Measurements from ENCODE around the gene THRA.

THRA gene

DNA sequence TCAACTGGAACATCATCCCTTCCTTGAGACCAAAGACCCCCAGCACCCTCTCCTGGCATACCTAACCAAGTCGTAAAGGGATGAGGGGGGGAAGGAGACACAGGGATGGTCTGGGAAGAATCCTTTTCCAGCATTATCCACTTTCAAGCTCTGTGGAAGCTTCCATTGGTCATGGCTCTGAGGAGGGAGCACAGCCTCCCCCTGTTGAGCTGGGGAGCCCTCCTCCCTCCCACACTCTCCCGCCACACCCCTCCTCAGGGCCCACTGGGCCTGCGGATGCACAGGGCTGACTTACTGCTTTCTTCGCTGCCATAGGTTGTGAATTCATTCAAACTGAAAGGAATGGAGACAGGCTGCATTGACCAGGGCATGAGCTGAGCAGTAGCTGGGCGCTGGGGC, 35.2 kb upstream of the THRA start:
- no peak for DNase-seq

DNA sequence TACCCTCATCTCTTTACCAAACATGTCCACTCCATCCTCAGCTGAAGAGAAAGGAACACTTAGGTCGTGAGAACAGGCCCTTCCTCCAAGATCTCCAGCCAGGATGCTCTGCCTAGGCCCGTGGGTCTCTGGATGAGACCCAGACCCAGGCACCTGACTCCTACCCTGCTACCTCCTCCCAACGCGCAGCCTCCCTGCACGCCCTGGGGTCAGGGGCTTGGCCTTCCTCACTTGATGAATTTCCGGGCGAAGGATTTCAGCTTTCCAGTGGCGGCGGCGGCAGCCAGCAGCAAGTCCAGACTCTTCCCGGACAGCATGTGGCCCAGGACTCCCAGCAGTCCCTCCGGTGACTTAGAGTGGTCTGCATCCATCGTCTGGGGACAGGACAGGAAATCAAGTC, 34.2 kb upstream of the THRA start:
- no peak for DNase-seq

DNA sequence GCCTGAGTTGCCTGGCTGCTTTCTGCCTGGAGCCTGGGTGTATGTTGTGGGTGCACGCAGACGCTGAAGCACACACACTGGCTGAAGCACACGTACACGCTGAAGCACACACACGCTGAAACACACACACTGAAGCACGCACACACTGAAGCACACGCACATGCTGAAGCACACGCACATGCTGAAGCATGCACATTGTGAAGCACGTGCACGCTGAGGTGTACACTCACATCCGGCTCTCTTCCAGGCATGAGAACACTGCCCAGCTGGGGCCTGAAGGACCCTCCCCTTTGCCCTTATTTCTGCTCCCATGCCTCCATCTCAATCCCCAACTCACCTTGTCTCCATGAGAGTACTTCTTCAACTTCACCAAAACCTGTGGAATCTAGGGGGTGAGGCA, 31.1 kb upstream of the THRA start:
- no peak for DNase-seq

GRCh38 chr17:40032322-40033320, 30.1 kb upstream of the THRA start:
- no peak for DNase-seq

DNA sequence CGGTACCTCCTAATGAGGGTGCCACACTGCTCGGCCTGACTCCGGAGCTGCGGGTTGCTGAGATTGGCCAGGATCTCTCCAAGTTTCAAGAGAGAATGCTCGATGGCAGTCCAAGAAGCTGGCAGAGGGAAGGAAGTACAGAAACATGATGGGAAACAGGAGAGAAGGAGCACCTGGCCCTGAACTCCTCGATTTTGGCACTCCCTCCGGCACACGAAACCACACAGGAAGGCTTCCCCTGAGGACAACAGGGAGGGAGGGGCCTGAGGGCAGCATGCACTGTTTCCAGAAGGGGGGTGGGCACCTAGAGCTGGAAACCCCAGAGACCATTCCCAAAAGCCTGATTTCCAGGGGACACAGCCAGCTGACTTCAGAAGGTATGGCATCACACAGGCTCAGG, 29.4 kb upstream of the THRA start:
- DNase-seq: no peak

DNA sequence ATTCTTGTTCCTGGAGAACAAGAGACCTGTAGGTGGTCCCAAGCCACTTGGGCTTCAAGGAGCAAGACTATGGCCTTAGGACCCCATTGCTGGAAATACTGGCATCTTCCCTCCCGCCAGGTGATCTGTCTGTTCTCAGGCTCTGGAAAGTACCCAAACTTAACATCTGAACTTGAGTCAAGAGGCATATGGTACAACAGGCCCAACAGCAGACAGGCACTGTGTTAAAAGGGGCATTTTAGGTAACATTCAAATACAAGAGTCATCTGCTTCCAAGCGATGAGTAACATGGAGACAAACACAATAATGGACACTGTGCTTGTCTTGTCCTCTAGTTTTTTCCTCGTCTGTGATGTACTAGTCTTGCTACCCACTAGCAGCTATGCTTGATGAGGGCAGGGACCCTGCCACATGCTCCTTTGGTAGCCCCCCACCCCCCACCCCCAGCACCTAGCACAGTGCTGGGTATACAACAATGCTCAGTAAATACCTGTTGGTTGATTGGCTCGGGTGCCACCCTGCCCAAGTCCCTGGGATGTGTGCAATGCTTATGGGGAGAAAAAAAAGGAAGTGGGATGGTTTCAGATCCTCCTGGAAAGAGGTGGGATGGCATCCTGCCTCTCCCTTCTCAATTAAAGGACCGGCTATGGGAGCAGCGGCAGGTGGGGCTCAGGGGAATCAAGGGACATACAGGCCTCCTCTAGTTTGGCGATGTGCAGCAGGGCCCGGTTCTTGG, 28.2 kb upstream of the THRA start:
- no peak for DNase-seq

GRCh38 chr17:40035162-40035559, 27.6 kb upstream of the THRA start:
- DNase-seq: no peak

DNA sequence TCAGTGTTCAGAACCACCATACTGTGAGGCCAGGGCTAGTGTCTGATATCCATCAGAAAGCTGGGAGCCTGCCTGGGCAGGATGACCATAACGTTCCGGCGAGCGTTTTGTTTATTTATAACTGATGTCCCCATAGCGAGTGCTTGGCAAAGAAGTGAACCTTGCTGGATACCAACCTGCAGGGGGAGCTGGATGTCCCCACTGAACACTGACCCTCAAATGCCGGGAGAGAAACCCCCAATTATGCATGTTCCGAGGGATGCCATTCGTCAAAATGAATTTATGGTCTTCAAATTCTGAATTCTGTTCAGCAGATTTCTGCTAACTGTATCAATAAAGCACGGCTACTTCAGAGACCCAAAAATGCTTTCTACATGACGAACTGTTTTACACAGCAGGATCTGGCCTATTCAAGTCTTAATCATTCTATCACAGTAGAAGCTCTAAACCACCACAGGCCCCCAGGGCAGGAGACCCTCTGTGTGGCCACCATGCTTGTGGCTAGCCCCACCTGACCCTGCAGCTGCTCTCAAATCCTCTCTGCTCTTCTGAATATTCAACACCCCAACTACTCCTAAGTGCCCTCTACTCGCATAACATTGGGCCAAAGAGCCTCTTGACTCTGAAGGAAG, 23.8 kb upstream of the THRA start:
- no peak for DNase-seq

- DNase-seq: no peak
Measured at GRCh38 chr17:40041196-40041595, 21.6 kb upstream of the THRA start.

GRCh38 chr17:40056379-40057015, 6.3 kb upstream of the THRA start:
- DNase-seq: no peak

DNA sequence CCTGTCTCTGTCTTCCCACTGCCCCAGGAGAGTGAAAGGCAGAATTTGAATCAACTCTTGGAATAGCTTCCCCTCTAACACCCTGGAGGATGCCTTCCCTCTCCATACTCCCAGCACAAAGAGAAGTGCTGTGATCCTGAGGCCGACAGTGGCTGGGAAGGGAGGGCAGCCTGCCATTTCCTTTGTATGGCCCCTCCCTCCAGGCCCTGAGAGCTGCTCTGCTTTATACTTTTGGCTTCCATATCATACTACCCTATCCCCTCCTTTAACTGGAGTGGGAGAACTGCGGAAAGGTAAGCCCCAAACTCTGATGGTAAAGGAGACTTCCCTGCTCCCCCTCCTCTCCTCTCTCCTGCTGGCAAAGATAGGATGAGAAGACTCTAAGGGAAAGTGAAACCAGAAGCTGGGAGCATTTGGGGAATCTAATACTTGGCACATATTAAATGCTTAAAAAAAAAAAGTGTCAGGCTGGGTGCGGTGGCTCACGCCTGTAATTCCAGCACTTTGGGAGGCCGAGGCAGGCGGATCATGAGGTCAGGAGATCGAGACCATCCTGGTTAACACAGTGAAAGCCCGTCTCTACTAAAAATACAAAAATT, 4.5 kb upstream of the THRA start:
- DNase-seq: no peak

GRCh38 chr17:40058865-40059264, 3.9 kb upstream of the THRA start:
- DNase-seq: no peak

DNA sequence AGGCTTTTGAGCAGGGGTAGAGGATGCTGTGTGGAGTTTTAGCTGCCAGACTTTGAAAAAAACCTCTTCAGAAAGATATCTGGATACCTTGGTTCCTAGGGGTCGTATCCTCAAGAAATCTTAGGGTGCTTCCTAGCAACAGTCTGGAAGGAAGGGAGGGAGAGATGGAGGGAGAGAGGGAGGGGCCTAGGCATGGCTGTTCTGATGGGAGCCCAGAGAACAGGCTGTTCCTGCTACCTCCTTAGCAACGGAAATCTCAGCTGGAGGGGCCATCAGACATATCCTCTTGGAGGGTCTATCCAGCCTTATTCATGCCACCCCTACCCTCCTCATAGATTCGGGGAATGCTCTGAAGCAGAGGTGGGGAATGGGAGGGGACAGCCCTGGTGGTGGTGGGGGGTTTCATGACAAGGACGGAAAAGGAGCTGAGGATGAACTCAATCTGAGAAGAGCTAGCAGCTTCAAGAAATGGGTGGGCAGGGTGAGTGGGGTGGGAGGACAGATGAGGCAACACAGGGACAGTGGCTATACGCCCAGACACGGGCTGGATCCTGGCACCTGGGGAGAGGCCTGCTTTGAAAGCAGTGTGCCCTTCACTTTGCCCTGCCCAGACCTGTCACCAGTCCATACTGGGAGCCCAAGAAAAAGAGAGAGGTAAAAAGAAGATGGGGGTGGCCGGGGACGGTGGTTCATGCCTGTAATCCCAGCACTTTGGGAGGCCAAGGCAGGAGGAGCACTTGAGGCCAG, 2.9 kb upstream of the THRA start:
- no peak for DNase-seq

DNA sequence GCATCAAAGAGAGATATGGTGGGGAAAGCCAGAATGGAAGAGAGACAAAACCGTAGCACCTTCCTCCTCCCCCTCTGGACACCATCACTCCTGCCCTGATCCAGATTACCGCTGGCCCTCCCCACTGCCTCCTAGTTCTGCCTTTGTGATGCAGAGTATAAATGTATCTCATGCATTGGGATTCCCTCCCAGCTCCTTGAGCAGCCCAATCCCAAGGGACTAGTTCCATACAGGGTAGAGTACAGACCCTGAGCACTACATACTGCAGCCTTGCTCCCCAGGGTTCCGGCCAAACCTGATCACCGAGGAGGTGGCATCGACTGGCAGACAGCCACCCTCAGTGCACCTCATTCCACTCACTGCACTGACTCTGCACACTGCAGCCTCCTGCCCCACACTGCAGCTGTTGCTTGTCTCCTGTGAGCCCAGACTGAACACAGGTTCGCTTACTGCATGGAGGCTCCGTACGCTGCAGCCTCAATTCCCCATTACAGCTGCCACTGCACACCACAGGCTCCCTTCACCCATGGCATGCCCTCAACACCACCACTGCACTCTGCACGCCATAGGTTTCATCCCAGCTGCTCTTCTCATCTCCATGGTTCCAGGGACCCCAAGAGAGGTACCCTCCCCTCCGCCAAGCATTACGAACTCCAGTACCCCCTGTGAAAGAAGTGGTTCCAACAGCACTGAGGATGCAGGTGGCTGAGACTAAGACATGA, 1.7 kb upstream of the THRA start:
- no peak for DNase-seq

DNA sequence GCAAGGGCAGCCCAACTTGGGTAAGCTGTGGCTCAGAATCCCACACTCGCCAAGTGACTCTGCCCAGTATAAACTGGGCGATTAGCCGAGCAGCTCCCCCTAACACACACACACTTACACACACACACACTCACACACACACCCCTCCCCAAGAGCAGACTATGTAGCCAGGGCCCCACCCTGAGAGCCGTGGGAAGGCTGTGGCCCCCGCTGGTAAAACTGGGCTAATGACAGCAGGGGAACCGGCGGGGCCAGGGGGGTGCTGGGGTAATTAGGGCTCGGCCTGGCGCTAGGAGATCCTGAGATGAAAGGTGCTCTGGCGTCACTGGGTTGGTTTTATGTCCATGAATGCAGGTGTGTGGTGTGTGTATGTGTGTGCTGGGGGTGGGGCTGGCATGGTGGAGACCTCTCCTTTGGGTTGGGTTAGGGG, 1.1 kb upstream of the THRA start:
- DNase-seq: no peak

- DNase-seq: peak; percentile 72
Measured at GRCh38 chr17:40063187-40063771, 514 bp downstream of the THRA start.

DNA sequence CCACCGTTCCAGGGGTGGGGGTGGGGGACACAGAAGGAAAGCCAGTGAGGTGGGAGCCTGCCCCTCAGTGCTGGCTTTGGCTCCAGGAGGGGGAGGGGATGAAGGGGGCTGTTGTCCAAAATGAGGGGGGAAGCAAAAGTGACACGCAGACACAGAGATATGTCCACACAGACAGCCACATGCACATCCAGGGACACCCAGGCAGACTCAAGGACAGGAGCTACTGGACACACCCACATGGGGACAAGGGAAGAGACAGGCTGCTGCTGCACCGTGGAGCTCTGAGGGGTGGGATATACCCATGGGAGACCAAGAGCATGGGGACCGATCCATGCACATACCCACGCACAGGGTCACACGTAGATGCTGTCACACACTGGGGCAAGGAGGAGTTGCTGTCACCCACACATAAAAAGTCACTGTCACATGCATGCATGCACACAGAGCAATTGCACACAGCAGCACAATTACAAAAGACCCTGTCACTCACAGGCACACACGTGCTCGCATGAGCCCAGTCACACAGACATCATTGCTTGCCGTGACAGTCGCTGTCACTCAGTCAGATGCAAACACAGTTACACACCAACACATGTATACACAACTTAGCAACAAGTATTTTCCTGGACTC, 1.3 kb downstream of the THRA start:
- no peak for DNase-seq

DNA sequence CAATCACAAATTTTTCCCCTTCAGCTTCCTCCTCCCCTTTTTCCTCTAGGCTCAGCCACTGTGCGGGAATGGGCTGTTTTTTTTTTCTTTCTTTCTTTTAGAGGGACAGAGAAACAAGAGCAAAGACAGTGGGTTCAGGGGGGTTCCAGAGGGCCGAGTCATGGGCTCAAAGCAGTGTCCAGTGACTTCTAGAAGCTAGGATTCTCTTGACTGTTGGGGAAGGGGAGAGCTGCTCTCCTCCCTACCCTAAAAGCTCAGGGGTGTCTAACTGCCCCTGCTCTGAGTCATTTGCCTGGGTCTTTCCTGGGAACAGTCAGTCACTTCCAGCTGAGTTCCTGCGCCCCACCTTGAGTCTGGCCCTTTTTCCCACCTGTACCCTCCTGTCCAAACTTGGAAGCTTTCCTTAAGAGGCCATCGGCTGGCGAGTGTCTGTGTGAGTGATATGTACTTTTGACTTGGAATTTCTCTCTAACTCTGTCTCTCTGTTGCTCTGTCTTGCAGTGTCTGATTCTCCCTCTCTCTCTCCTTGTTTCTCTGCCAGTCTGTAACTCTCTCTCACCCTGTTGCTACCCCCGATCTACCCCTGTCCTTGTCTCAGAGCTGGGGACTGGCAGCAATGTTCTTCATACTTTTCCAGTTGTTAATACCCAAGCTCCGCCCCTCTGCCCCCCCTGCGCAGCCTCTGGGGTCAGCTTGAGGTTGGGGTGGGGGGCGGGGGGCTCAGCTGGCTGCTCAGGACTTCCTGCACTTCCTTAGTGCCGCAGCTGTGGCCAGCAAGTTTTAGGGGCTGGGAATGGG, 2.4 kb downstream of the THRA start:
- DNase-seq: no peak

DNA sequence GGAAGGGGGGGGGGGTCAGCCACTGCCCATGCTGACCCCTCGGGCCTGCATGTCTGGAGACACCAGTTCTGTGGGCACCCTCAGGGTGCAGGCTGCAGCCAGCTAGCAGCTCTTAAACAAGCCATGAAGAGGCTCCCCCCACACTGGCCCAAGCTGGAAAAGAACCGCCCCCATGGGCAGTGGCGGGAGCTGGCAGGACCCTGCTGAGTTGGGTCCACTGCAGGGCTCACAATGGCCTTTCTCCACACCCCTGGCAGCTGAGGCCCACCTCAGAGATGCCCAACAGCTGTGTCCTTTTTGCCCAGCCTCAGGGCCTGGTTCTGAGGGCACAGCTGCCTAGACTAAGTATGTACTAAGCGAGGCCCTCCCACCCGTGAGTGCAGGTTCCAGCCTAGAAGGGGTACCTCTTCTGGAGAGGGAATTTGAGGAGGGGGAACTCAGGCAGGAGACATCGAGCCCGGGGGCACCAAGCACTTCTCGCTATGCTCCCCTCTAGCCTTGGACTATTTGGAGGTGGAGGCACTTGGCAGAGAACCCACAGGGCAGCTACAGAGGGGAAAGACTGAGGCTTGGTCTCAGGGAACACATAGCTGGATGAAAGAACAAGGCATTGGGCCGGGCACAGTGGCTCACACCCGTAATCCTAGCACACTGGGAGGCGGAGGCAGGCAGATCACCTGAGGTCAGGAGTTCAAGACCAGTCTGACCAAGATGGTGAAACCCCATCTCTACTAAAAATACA, 3.2 kb downstream of the THRA start:
- no peak for DNase-seq

Measured in activated CD8-positive, alpha-beta memory T cell treated with anti-CD3 and anti-CD28 coated beads for 24 hours (primary cell).